IMR-90 (cell line): ENCODE results near the gene MYO9B. TPM values are rescaled to one million over a fixed set of nuclear protein-coding genes. Genes with fewer than 3 reads are reported as not detected.

Experiments used
- ATAC-seq: fragments of 200-7000 bp; cut with Tn5 transposase; 2 replicates; pipeline ENCODE4 v1.9.1; 2020; ENCODE audit warnings: low read depth, mild to moderate bottlenecking, moderate library complexity
- BruUV-seq: library from RNA; stranded (reverse); fragments of 400-500 nt; replicated peaks from 2 replicates; lab custom pipeline; 2021; lab: Mats Ljungman, UMichigan
- CTCF ChIA-PET: fragments of 300-600 bp; formaldehyde crosslinking; extraction: SDS; loops from one replicate; lab custom pipeline; 2021; ENCODE audit warnings: antibody characterized with exemption; lab: Yijun Ruan, JAX
- POLR2A ChIA-PET: fragments of 300-600 bp; sonication (Branson Sonifier 250); formaldehyde crosslinking; loops from one replicate; lab custom pipeline; 2022; ENCODE audit warnings: antibody characterized with exemption; ENCODE audit not compliant: unreplicated experiment; lab: Charles Lee
- DNase-seq: peaks from one replicate; pipeline ENCODE4 v3.0.0; 2013
- H2AFZ ChIP-seq: replicated peaks from 2 replicates; pipeline ENCODE3; 2013; ENCODE audit warnings: low read length, mild to moderate bottlenecking; ENCODE audit not compliant: poor library complexity
- H2AK5ac ChIP-seq: 2 replicates; pipeline ENCODE4 v1.6.1; 2013; ENCODE audit warnings: low read depth, low read length, inconsistent platforms
- H2AK9ac ChIP-seq: replicated peaks from 2 replicates; pipeline ENCODE3; 2013; ENCODE audit warnings: mild to moderate bottlenecking, low read depth, low read length, moderate library complexity; ENCODE audit not compliant: poor library complexity
- H2BK120ac ChIP-seq: 2 replicates; pipeline ENCODE4 v1.6.1; 2013; ENCODE audit warnings: low read depth, low read length, inconsistent platforms
- H2BK15ac ChIP-seq: 3 replicates; pipeline ENCODE4 v1.6.1; 2013; ENCODE audit warnings: low read depth, low read length, inconsistent platforms
- H2BK20ac ChIP-seq: 2 replicates; pipeline ENCODE4 v1.6.1; 2013; ENCODE audit warnings: low read depth, mild to moderate bottlenecking, inconsistent platforms, low read length, moderate library complexity
- H2BK5ac ChIP-seq: 2 replicates; pipeline ENCODE4 v1.6.1; 2013; ENCODE audit warnings: mild to moderate bottlenecking, low read depth, low read length, inconsistent platforms; ENCODE audit not compliant: poor library complexity, severe bottlenecking
- H3K14ac ChIP-seq: replicated peaks from 2 replicates; pipeline ENCODE4 v1.6.1; 2013; ENCODE audit warnings: low read depth, low read length, inconsistent platforms
- H3K18ac ChIP-seq: 2 replicates; pipeline ENCODE4 v1.6.1; 2013; ENCODE audit warnings: low read depth, low read length, control low read depth
- H3K23ac ChIP-seq: 2 replicates; pipeline ENCODE4 v1.6.1; 2013; ENCODE audit warnings: low read depth, low read length, inconsistent platforms
- H3K27ac ChIP-seq: 2 replicates; pipeline ENCODE4 v1.5.1; 2013; ENCODE audit warnings: mild to moderate bottlenecking, control low read depth, low read length; ENCODE audit not compliant: insufficient read depth
- H3K27me3 ChIP-seq: 2 replicates; pipeline ENCODE4 v1.6.1; 2013; ENCODE audit warnings: low read length; ENCODE audit not compliant: control insufficient read depth, insufficient read depth
- H3K36me3 ChIP-seq: 2 replicates; pipeline ENCODE4 v1.6.1; 2013; ENCODE audit warnings: low read length, mixed read lengths; ENCODE audit not compliant: control insufficient read depth, insufficient read depth
- H3K4ac ChIP-seq: 2 replicates; pipeline ENCODE4 v1.6.1; 2013; ENCODE audit warnings: low read depth, low read length, inconsistent platforms
- H3K4me1 ChIP-seq: 2 replicates; pipeline ENCODE4 v1.6.1; 2013; ENCODE audit warnings: low read length, mixed read lengths; ENCODE audit not compliant: control insufficient read depth, insufficient read depth
- H3K4me2 ChIP-seq: 2 replicates; pipeline ENCODE4 v1.6.1; 2013; ENCODE audit warnings: low read depth, mild to moderate bottlenecking, control low read depth, low read length, moderate library complexity
- H3K4me3 ChIP-seq: 2 replicates; pipeline ENCODE4 v1.5.1; 2013; ENCODE audit warnings: low read depth, mild to moderate bottlenecking, control low read depth, low read length, moderate library complexity; ENCODE audit not compliant: insufficient read depth
- H3K56ac ChIP-seq: 2 replicates; pipeline ENCODE4 v1.6.1; 2013; ENCODE audit warnings: low read length, inconsistent platforms; ENCODE audit not compliant: insufficient read depth; ENCODE audit errors: extremely low read depth
- H3K79me1 ChIP-seq, 2 experiments: 2 replicates each; pipeline ENCODE4 v1.6.1; 2013; ENCODE audit warnings: low read length in 2 of 2, inconsistent platforms in 1 of 2, low read depth in 1 of 2
- H3K9ac ChIP-seq: 2 replicates; pipeline ENCODE4 v1.6.1; 2013; ENCODE audit warnings: low read depth, low read length, control low read depth
- H3K9me1 ChIP-seq: 2 replicates; pipeline ENCODE4 v1.6.1; 2013; ENCODE audit warnings: low read length, inconsistent platforms; ENCODE audit not compliant: insufficient read depth
- H3K9me3 ChIP-seq: 2 replicates; pipeline ENCODE4 v1.6.1; 2013; ENCODE audit warnings: low read length; ENCODE audit not compliant: control insufficient read depth, insufficient read depth
- H4K20me1 ChIP-seq: 2 replicates; pipeline ENCODE4 v1.6.1; 2013; ENCODE audit warnings: low read length, inconsistent platforms; ENCODE audit not compliant: insufficient read depth
- H4K5ac ChIP-seq: 2 replicates; pipeline ENCODE4 v1.6.1; 2013; ENCODE audit warnings: mild to moderate bottlenecking, low read depth, low read length, control low read depth
- H4K8ac ChIP-seq, 2 experiments: 2 replicates each; pipeline ENCODE4 v1.6.1; 2013; ENCODE audit warnings: low read depth in 2 of 2, low read length in 2 of 2, control low read depth in 1 of 2, inconsistent platforms in 1 of 2
- H4K91ac ChIP-seq: 2 replicates; pipeline ENCODE4 v1.6.1; 2013; ENCODE audit warnings: low read depth, low read length, inconsistent platforms; ENCODE audit not compliant: insufficient read depth
- CEBPB ChIP-seq: IDR thresholded peaks from 2 replicates; pipeline ENCODE4 v1.6.1; 2012; ENCODE audit warnings: low read depth, low read length, improper control_type of control experiment
- CTCF ChIP-seq: conservative IDR thresholded peaks from 2 replicates; pipeline ENCODE4 v1.5.1; 2012; ENCODE audit warnings: mild to moderate bottlenecking, low read depth, low read length, improper control_type of control experiment
- ELK1 ChIP-seq: fragments of 150-350 bp; IDR thresholded peaks from 2 replicates; pipeline ENCODE4 v1.6.1; 2016; ENCODE audit warnings: low read depth, mild to moderate bottlenecking, low read length, moderate library complexity, borderline replicate concordance
- NFE2L2 ChIP-seq: fragments of 150-350 bp; IDR thresholded peaks from 2 replicates; pipeline ENCODE4 v1.6.1; 2016; ENCODE audit warnings: low read depth, mild to moderate bottlenecking, low read length
- USF2 ChIP-seq: fragments of 150-350 bp; IDR thresholded peaks from 2 replicates; pipeline ENCODE4 v1.6.1; 2017; ENCODE audit warnings: mild to moderate bottlenecking, antibody characterized with exemption, low read length, low read depth
- WGBS, 2 experiments: methylation state at CpG; one replicate each; pipeline versions ENCODE4 v1.1.5 to v1.1.7; 2013; ENCODE audit warnings: missing lambda C conversion rate in 2 of 2; ENCODE audit not compliant: insufficient read length in 1 of 2; ENCODE audit errors: extremely low coverage in 2 of 2; 5-methylcytosine and 5-hydroxymethylcytosine counted together
- dilution Hi-C: fragments of 300-500 bp; cut with HindIII; formaldehyde crosslinking; loops from one replicate; pipeline ENCODE4 v1.14.3; 2018; ENCODE audit warnings: low sequenced_read_pairs; ENCODE audit not compliant: unreplicated experiment
- in situ Hi-C: fragments of 300-500 bp; cut with MboI; formaldehyde crosslinking; loops from 3 replicates; pipeline ENCODE4 v1.14.3; 2019; ENCODE audit warnings: low sequenced_read_pairs, inconsistent platforms, mixed read lengths
- intact Hi-C: fragments of 100-400 bp; cut with micrococcal nuclease; formaldehyde crosslinking; loops from 2 replicates; pipeline ENCODE4 v1.10.0; 2022
- polyA plus RNA-seq, 3 experiments: library from polyadenylated mRNA; depleted of rRNA; stranded (reverse); fragments of >200 nt; gene quantifications; 2 replicates each; pipeline ENCODE4 v1.2.3, GENCODE V29; 2012; ENCODE audit warnings: low replicate concordance in 1 of 3
- total RNA-seq: library from RNA; depleted of rRNA; stranded (reverse); fragments of >200 nt; gene quantifications from 2 replicates; pipeline ENCODE4 v1.2.3, GENCODE V29; 2012

MYO9B gene
- total and polyA plus RNA-seq, 2 of the 4 experiments (the other 2 are of a cell fraction) = 61.8 to 77.8 TPM

GRCh38 chr19:17086834-17087233 is 11.3 kb downstream of the MYO9B start:
- in situ Hi-C loops = no loop called here
- H2BK120ac ChIP-seq = no peak overlapping the region
- H3K4me1 ChIP-seq = peaks cover 26% of the 10 kb centered on the region
- TF ChIP-seq USF2 = no peak
- TF ChIP-seq CEBPB = no peak
- no peak for TF ChIP-seq NFE2L2
- TF ChIP-seq CTCF = no peak
- no peak for TF ChIP-seq ELK1
- dilution Hi-C loops = no loop called here
- ATAC-seq (no peak), DNase-seq (peak; percentile 10)
- H2BK5ac ChIP-seq = peak overlapping the region; percentile 0
- no TSS peak for BruUV-seq
- H3K79me1 ChIP-seq = peaks cover 19 to 68% of the 10 kb centered on the region in 2 experiments
- H3K4me3 ChIP-seq = no peak overlapping the region
- H3K27ac ChIP-seq = peak overlapping the region; percentile 29; the same call in 1 of the 2 replicates
- no peak overlapping the region for H3K9ac ChIP-seq
- peak overlapping the region; percentile 20 for H3K4ac ChIP-seq
- POLR2A ChIA-PET = no interaction called here
- CTCF ChIA-PET = interaction anchor here (0.8 kb wide), 1 partner anchor 10 kb away, joined by 3 read pairs; no protein-coding TSS in a partner anchor
- intact Hi-C loops = no loop called here
- no peak overlapping the region for H3K56ac ChIP-seq
- H3K4me2 ChIP-seq = no peak overlapping the region
- H2AK5ac ChIP-seq = peak overlapping the region; percentile 3; the same call in 1 of the 2 replicates
- no peak overlapping the region for H3K18ac ChIP-seq
- H4K91ac ChIP-seq = no peak overlapping the region
- no peak overlapping the region for H3K14ac ChIP-seq
- H2BK15ac ChIP-seq = no peak overlapping the region
- H3K9me3 ChIP-seq = no peaks in the 10 kb centered on the region; the same call in 1 of the 2 replicates
- no peak overlapping the region; the same call in 1 of the 2 replicates for H4K5ac ChIP-seq
- H3K27me3 ChIP-seq = no peaks in the 10 kb centered on the region
- no CpG with 5 or more reads among the region's 6 CpGs for WGBS, 2 experiments
- peaks cover 32% of the 10 kb centered on the region for H3K9me1 ChIP-seq
- H4K20me1 ChIP-seq = peaks cover 83% of the 10 kb centered on the region
- no peak overlapping the region for H2AFZ ChIP-seq
- peaks cover 22% of the 10 kb centered on the region for H3K36me3 ChIP-seq
- H3K23ac ChIP-seq = 0 out of 2 replicates have a peak overlapping the region, but pooled peaks have one; percentile 28
- H4K8ac ChIP-seq = no peak overlapping the region
- H2BK20ac ChIP-seq = no peak overlapping the region
- peak overlapping the region; percentile 67 for H2AK9ac ChIP-seq
